HEK293 (cell line): Measurements from ENCODE around the gene USP24.
A peak's percentile ranks its signal among the peaks of the same experiment; 100 is the strongest.

Experiments
- CTCF ChIA-PET: fragments of 350-600 bp; formaldehyde crosslinking; extraction: SDS; loops from one replicate; lab custom pipeline; 2021; ENCODE audit warnings: antibody characterized with exemption; lab: Yijun Ruan, JAX
- POLR2A ChIA-PET: fragments of 300-600 bp; formaldehyde crosslinking; extraction: SDS; loops from one replicate; lab custom pipeline; 2020; ENCODE audit warnings: antibody characterized with exemption, inconsistent platforms; lab: Yijun Ruan, JAX
- H3K27ac ChIP-seq: fragments of 200-500 bp; sonication (Bioruptor generic); 2 replicates; pipeline ENCODE4 v1.5.1; 2014; ENCODE audit warnings: low read depth, low read length, control low read depth, inconsistent platforms; ENCODE audit errors: extremely low read depth
- H3K36me3 ChIP-seq, 2 experiments: fragments of 200-500 bp in 1 of 2; sonication (Bioruptor generic) in 1 of 2; 1 replicate in 1 of 2; 2 replicates in 1 of 2; pipeline ENCODE4 v1.5.1; 2014 to 2017; ENCODE audit warnings: inconsistent platforms in 2 of 2, low read length in 2 of 2; ENCODE audit not compliant: control insufficient read depth in 2 of 2, insufficient read depth in 1 of 2
- H3K4me1 ChIP-seq: fragments of 200-500 bp; sonication (Bioruptor generic); 2 replicates; pipeline ENCODE4 v1.5.1; 2014; ENCODE audit warnings: mild to moderate bottlenecking, low read length, inconsistent platforms; ENCODE audit not compliant: control insufficient read depth, insufficient read depth
- H3K4me3 ChIP-seq: 2 replicates; pipeline ENCODE4 v1.5.1; 2011; ENCODE audit warnings: low read depth, mild to moderate bottlenecking, control low read depth, low read length, moderate library complexity
- H3K9me3 ChIP-seq: fragments of 200-500 bp; sonication (Bioruptor generic); 2 replicates; pipeline ENCODE4 v1.5.1; 2014; ENCODE audit warnings: low read depth, low read length, inconsistent platforms; ENCODE audit not compliant: control insufficient read depth, insufficient read depth
- BCL11A ChIP-seq: fragments of 450-650 bp; formaldehyde crosslinking; IDR thresholded peaks from 2 replicates; pipeline ENCODE4 v1.5.1; 2016; ENCODE audit warnings: low read depth, missing biosample characterization, missing genetic modification characterization
- KLF9 ChIP-seq: fragments of 450-650 bp; formaldehyde crosslinking; IDR thresholded peaks from 2 replicates; pipeline ENCODE4 v1.5.1; 2016; ENCODE audit warnings: missing biosample characterization, missing genetic modification characterization, low read depth
- MYNN ChIP-seq: fragments of 450-650 bp; formaldehyde crosslinking; IDR thresholded peaks from 2 replicates; pipeline ENCODE4 v1.5.1; 2016; ENCODE audit warnings: missing biosample characterization, missing genetic modification characterization, borderline replicate concordance
- PBX3 ChIP-seq: sonication (generic); formaldehyde crosslinking; IDR thresholded peaks from 2 replicates; pipeline ENCODE4 v1.8.1; 2022; ENCODE audit warnings: mild to moderate bottlenecking, moderate library complexity, missing genetic modification reagents
- PRDM1 ChIP-seq: fragments of 450-650 bp; formaldehyde crosslinking; IDR thresholded peaks from 2 replicates; pipeline ENCODE4; 2016; ENCODE audit warnings: missing biosample characterization, missing genetic modification characterization
- PRDM4 ChIP-seq: fragments of 450-650 bp; formaldehyde crosslinking; IDR thresholded peaks from 2 replicates; pipeline ENCODE4 v1.5.1; 2017; ENCODE audit warnings: missing biosample characterization, missing genetic modification characterization
- RBAK ChIP-seq: fragments of 450-650 bp; formaldehyde crosslinking; IDR thresholded peaks from 2 replicates; pipeline ENCODE4 v1.5.1; 2016; ENCODE audit warnings: missing biosample characterization, missing genetic modification characterization
- REPIN1 ChIP-seq: fragments of 450-650 bp; formaldehyde crosslinking; IDR thresholded peaks from 2 replicates; pipeline ENCODE4 v1.5.1; 2017; ENCODE audit warnings: missing biosample characterization, missing genetic modification characterization, low read depth
- REST ChIP-seq: fragments of 450-650 bp; formaldehyde crosslinking; IDR thresholded peaks from 2 replicates; pipeline ENCODE4 v1.5.1; 2016; ENCODE audit warnings: missing biosample characterization, missing genetic modification characterization
- SCRT2 ChIP-seq: fragments of 450-650 bp; formaldehyde crosslinking; IDR thresholded peaks from 2 replicates; pipeline ENCODE4 v1.5.1; 2016; ENCODE audit warnings: missing biosample characterization, missing genetic modification characterization
- SP2 ChIP-seq: fragments of 450-650 bp; formaldehyde crosslinking; IDR thresholded peaks from 2 replicates; pipeline ENCODE4 v1.5.1; 2016; ENCODE audit warnings: missing biosample characterization, missing genetic modification characterization
- ZBTB44 ChIP-seq: fragments of 450-650 bp; IDR thresholded peaks from 2 replicates; pipeline ENCODE4 v1.5.1; 2018; ENCODE audit warnings: missing biosample characterization, mild to moderate bottlenecking, missing genetic modification characterization
- ZIC2 ChIP-seq: fragments of 450-650 bp; formaldehyde crosslinking; IDR thresholded peaks from 2 replicates; pipeline ENCODE4 v1.5.1; 2016; ENCODE audit warnings: missing biosample characterization, missing genetic modification characterization
- ZNF157 ChIP-seq: fragments of 450-650 bp; formaldehyde crosslinking; IDR thresholded peaks from 2 replicates; pipeline ENCODE4 v1.5.1; 2016; ENCODE audit warnings: missing biosample characterization, missing genetic modification characterization
- ZNF311 ChIP-seq: fragments of 450-650 bp; formaldehyde crosslinking; IDR thresholded peaks from 2 replicates; pipeline ENCODE4 v1.5.1; 2017; ENCODE audit warnings: missing biosample characterization, missing genetic modification characterization, borderline replicate concordance
- ZNF366 ChIP-seq: fragments of 450-650 bp; formaldehyde crosslinking; conservative IDR thresholded peaks from 2 replicates; pipeline ENCODE4 v1.5.1; 2016; ENCODE audit warnings: missing biosample characterization, missing genetic modification characterization
- ZNF48 ChIP-seq: fragments of 450-650 bp; formaldehyde crosslinking; IDR thresholded peaks from 2 replicates; pipeline ENCODE4 v1.5.1; 2016; ENCODE audit warnings: missing biosample characterization, missing genetic modification characterization
- ZNF549 ChIP-seq: fragments of 450-650 bp; IDR thresholded peaks from 2 replicates; pipeline ENCODE4 v1.5.1; 2018; ENCODE audit warnings: missing biosample characterization, missing genetic modification characterization, mild to moderate bottlenecking, inconsistent platforms, moderate library complexity
- ZNF560 ChIP-seq: fragments of 450-650 bp; formaldehyde crosslinking; IDR thresholded peaks from 2 replicates; pipeline ENCODE4 v1.5.1; 2017; ENCODE audit warnings: missing biosample characterization, missing genetic modification characterization, borderline replicate concordance
- ZNF585B ChIP-seq: fragments of 450-650 bp; formaldehyde crosslinking; IDR thresholded peaks from 2 replicates; pipeline ENCODE4 v1.5.1; 2016; ENCODE audit warnings: missing biosample characterization, missing genetic modification characterization
- ZNF596 ChIP-seq: fragments of 450-650 bp; IDR thresholded peaks from 2 replicates; pipeline ENCODE4 v1.5.0; 2018; ENCODE audit warnings: missing biosample characterization, mild to moderate bottlenecking, missing genetic modification characterization, moderate library complexity
- ZNF610 ChIP-seq: fragments of 450-650 bp; formaldehyde crosslinking; IDR thresholded peaks from 2 replicates; pipeline ENCODE4 v1.5.1; 2016; ENCODE audit warnings: missing biosample characterization, missing genetic modification characterization, borderline replicate concordance
- ZNF660 ChIP-seq: fragments of 450-650 bp; IDR thresholded peaks from 2 replicates; pipeline ENCODE4 v1.5.1; 2018; ENCODE audit warnings: missing biosample characterization, mild to moderate bottlenecking, missing genetic modification characterization
- ZNF747 ChIP-seq: fragments of 450-650 bp; formaldehyde crosslinking; IDR thresholded peaks from 2 replicates; pipeline ENCODE4 v1.5.1; 2016; ENCODE audit warnings: missing biosample characterization, missing genetic modification characterization
- ZSCAN30 ChIP-seq: fragments of 450-650 bp; IDR thresholded peaks from 2 replicates; pipeline ENCODE4 v1.5.1; 2018; ENCODE audit warnings: missing biosample characterization, mild to moderate bottlenecking, missing genetic modification characterization, moderate library complexity
- ZSCAN4 ChIP-seq: fragments of 450-650 bp; formaldehyde crosslinking; IDR thresholded peaks from 2 replicates; pipeline ENCODE4 v1.5.1; 2017; ENCODE audit warnings: missing biosample characterization, missing genetic modification characterization

Gene USP24

GRCh38 chr1:55172687-55173086, 42.5 kb downstream of the USP24 start (continued):
- TF ChIP-seq PRDM4 (tag by site-specific recombination) (no peak), RBAK (tag by site-specific recombination) (no peak), ZNF311 (no peak), ZNF596 (no peak), KLF9 (no peak), SP2 (tag by site-specific recombination) (no peak), ZSCAN30 (tag by site-specific recombination) (no peak), ZNF585B (tag by site-specific recombination) (no peak), SCRT2 (tag by site-specific recombination) (no peak)

GRCh38 chr1:55172272-55172671, 42.9 kb downstream of the USP24 start:
- no peak overlapping the region for H3K4me3 ChIP-seq
- ChIA-PET CTCF (interaction anchor here (0.5 to 1.4 kb wide), 5 partner anchors 31 to 1934 kb away, joined by 3 to 6 read pairs (median 3); no protein-coding TSS in a partner anchor), POLR2A (no interaction called here)
- no peak for TF ChIP-seq ZNF660 (tag by site-specific recombination)
- no peak for TF ChIP-seq ZNF366
- TF ChIP-seq REST (tag by site-specific recombination) = peak; percentile 83
- peaks cover 7 to 44% of the 10 kb centered on the region in 2 experiments; a peak in 1 of 3 replicates for H3K36me3 ChIP-seq
- H3K9me3 ChIP-seq = no peaks in the 10 kb centered on the region
- no peak overlapping the region for H3K27ac ChIP-seq
- H3K4me1 ChIP-seq = no peaks in the 10 kb centered on the region

GRCh38 chr1:55171694-55172093, 43.5 kb downstream of the USP24 start:
- Histone ChIP-seq H3K36me3 (peaks cover 10 to 46% of the 10 kb centered on the region in 2 experiments; a peak in 2 of 3 replicates), H3K9me3 (no peaks in the 10 kb centered on the region), H3K27ac (no peak overlapping the region), H3K4me3 (no peak overlapping the region), H3K4me1 (no peaks in the 10 kb centered on the region)
- ChIA-PET POLR2A (no interaction called here), CTCF (interaction anchor here (0.6 to 0.7 kb wide), 2 partner anchors 1612 to 1935 kb away, joined by 3 read pairs; no protein-coding TSS in a partner anchor)
- no peak for TF ChIP-seq ZIC2 (tag by site-specific recombination)
- no peak for TF ChIP-seq ZSCAN4 (tag by site-specific recombination)
- no peak for TF ChIP-seq REPIN1 (tag by site-specific recombination)
- TF ChIP-seq BCL11A (tag by site-specific recombination) = no peak
- no peak for TF ChIP-seq ZBTB44 (tag by site-specific recombination)
- no peak for TF ChIP-seq MYNN (tag by site-specific recombination)
- no peak for TF ChIP-seq ZNF747 (tag by site-specific recombination)
- TF ChIP-seq PRDM1 (tag by site-specific recombination) = no peak
- no peak for TF ChIP-seq PBX3
- TF ChIP-seq ZNF560 (tag by site-specific recombination) = no peak
- no peak for TF ChIP-seq ZNF157 (tag by site-specific recombination)
- TF ChIP-seq ZNF610 = no peak
- TF ChIP-seq ZNF549 (tag by site-specific recombination) = no peak
- no peak for TF ChIP-seq ZNF48 (tag by site-specific recombination)
